ENCODE measurements around the gene SLFN12L. TPM values are rescaled to one million over a fixed set of nuclear protein-coding genes. Genes with fewer than 3 reads are reported as not detected.

The SLFN12L gene
- total RNA-seq, 1 experiment from 2014 or later, result 0.13 TPM

DNA sequence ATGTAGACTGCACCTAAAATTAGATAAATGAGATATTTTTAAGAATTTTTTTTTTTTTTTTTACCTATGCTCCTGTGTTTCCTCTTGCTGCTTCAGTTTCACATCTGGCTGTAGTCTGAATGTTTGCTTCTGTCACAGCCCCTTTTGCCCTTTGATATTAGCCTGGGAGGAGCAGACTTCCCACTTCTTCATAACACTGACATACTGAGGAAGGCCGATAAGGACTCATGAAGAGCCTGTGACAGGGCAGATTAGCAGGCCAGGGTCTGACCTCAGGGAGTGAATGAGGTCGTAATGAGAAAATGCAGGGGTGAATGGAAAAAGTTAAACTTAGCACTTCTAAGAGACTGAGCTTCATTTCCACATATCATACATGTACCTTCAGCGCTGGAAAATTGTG, 23.2 kb upstream of the SLFN12L start, which contains the start of gene SLFN14 (continued):
- TF ChIP-seq, protein P1, sequence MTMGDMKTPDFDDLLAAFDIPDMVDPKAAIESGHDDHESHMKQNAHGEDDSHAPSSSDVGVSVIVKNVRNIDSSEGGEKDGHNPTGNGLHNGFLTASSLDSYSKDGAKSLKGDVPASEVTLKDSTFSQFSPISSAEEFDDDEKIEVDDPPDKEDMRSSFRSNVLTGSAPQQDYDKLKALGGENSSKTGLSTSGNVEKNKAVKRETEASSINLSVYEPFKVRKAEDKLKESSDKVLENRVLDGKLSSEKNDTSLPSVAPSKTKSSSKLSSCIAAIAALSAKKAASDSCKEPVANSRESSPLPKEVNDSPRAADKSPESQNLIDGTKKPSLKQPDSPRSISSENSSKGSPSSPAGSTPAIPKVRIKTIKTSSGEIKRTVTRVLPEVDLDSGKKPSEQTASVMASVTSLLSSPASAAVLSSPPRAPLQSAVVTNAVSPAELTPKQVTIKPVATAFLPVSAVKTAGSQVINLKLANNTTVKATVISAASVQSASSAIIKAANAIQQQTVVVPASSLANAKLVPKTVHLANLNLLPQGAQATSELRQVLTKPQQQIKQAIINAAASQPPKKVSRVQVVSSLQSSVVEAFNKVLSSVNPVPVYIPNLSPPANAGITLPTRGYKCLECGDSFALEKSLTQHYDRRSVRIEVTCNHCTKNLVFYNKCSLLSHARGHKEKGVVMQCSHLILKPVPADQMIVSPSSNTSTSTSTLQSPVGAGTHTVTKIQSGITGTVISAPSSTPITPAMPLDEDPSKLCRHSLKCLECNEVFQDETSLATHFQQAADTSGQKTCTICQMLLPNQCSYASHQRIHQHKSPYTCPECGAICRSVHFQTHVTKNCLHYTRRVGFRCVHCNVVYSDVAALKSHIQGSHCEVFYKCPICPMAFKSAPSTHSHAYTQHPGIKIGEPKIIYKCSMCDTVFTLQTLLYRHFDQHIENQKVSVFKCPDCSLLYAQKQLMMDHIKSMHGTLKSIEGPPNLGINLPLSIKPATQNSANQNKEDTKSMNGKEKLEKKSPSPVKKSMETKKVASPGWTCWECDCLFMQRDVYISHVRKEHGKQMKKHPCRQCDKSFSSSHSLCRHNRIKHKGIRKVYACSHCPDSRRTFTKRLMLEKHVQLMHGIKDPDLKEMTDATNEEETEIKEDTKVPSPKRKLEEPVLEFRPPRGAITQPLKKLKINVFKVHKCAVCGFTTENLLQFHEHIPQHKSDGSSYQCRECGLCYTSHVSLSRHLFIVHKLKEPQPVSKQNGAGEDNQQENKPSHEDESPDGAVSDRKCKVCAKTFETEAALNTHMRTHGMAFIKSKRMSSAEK (CRISPR knock-in tag; IDR thresholded peaks at IDR 0.05; ENCODE audit: borderline replicate concordance), result no peak
- TF ChIP-seq, protein P2, sequence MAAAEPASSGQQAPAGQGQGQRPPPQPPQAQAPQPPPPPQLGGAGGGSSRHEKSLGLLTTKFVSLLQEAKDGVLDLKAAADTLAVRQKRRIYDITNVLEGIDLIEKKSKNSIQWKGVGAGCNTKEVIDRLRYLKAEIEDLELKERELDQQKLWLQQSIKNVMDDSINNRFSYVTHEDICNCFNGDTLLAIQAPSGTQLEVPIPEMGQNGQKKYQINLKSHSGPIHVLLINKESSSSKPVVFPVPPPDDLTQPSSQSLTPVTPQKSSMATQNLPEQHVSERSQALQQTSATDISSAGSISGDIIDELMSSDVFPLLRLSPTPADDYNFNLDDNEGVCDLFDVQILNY (CRISPR knock-in tag; IDR thresholded peaks at IDR 0.05), result no peak
- TF ChIP-seq, protein P3, sequence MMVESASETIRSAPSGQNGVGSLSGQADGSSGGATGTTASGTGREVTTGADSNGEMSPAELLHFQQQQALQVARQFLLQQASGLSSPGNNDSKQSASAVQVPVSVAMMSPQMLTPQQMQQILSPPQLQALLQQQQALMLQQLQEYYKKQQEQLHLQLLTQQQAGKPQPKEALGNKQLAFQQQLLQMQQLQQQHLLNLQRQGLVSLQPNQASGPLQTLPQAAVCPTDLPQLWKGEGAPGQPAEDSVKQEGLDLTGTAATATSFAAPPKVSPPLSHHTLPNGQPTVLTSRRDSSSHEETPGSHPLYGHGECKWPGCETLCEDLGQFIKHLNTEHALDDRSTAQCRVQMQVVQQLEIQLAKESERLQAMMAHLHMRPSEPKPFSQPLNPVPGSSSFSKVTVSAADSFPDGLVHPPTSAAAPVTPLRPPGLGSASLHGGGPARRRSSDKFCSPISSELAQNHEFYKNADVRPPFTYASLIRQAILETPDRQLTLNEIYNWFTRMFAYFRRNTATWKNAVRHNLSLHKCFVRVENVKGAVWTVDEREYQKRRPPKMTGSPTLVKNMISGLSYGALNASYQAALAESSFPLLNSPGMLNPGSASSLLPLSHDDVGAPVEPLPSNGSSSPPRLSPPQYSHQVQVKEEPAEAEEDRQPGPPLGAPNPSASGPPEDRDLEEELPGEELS (CRISPR knock-in tag; IDR thresholded peaks at IDR 0.05), result no peak
- TF ChIP-seq KAT7 (CRISPR knock-in tag; IDR thresholded peaks at IDR 0.05; ENCODE audit: borderline replicate concordance), result no peak

DNA sequence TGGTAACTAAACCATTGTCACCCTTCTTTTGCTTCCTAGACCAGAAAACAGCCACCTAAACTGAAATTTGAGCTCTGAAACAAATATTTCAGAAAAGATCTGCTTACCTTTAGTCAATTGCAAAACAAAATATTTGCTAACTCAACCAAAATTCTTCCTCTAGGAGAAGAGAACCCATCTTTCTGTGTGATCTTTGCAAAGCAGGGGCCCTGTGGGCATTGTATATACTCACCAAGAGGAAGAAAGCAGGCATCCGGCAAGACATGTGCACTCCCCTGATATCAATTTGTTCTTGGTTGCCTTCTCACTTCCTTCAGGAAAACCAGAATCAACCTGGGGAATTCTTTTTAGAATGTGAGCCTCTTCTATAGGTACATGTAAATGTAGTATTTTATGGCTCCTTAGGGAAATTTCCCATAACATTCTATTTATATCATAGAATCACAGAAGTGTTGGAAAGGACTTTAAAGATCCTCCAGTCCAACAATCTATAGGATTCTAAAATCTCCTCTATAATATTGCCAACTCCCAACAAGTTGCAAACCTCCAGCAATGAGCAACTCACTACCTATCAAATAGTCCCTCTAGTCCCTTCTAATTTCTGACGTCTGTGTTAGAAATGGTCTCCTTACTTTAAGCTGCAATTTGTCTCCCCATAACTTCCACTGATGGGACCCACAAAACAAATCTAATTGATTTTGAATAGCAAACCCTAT, 22.2 kb upstream of the SLFN12L start:
- no peak for ATAC-seq
- CTCF ChIA-PET, result no interaction called here
- POLR2A ChIA-PET, result no interaction called here
- Mint-ChIP-seq H3K4me3 (no peak overlapping the region), H3K9me3 (no peaks in the 10 kb centered on the region), H3K27ac (no peak overlapping the region), H3K36me3 (no peaks in the 10 kb centered on the region), H3K27me3 (ENCODE audit: low read depth) (peaks cover 33% of the 10 kb centered on the region), H3K4me1 (no peaks in the 10 kb centered on the region)
- no peak for DNase-seq (ENCODE audit: low spot score)
- TF ChIP-seq, protein P4, sequence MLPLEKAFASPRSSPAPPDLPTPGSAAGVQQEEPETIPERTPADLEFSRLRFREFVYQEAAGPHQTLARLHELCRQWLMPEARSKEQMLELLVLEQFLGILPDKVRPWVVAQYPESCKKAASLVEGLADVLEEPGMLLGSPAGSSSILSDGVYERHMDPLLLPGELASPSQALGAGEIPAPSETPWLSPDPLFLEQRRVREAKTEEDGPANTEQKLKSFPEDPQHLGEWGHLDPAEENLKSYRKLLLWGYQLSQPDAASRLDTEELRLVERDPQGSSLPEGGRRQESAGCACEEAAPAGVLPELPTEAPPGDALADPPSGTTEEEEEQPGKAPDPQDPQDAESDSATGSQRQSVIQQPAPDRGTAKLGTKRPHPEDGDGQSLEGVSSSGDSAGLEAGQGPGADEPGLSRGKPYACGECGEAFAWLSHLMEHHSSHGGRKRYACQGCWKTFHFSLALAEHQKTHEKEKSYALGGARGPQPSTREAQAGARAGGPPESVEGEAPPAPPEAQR (CRISPR knock-in tag; IDR thresholded peaks at IDR 0.05), result no peak
- TF ChIP-seq ATF1 (CRISPR knock-in tag; IDR thresholded peaks at IDR 0.05), result no peak
- no peak for TF ChIP-seq TCF7 (CRISPR knock-in tag; IDR thresholded peaks at IDR 0.05; ENCODE audit: low read depth)
- TF ChIP-seq TEAD4 (CRISPR knock-in tag; IDR thresholded peaks at IDR 0.05), result no peak
- TF ChIP-seq JUN (CRISPR knock-in tag; IDR thresholded peaks at IDR 0.05), result no peak
- TF ChIP-seq NR2C2 (CRISPR knock-in tag; IDR thresholded peaks at IDR 0.05), result no peak
- TF ChIP-seq ESRRA (CRISPR knock-in tag; IDR thresholded peaks at IDR 0.05; ENCODE audit: borderline replicate concordance), result no peak
- TF ChIP-seq, protein P5, sequence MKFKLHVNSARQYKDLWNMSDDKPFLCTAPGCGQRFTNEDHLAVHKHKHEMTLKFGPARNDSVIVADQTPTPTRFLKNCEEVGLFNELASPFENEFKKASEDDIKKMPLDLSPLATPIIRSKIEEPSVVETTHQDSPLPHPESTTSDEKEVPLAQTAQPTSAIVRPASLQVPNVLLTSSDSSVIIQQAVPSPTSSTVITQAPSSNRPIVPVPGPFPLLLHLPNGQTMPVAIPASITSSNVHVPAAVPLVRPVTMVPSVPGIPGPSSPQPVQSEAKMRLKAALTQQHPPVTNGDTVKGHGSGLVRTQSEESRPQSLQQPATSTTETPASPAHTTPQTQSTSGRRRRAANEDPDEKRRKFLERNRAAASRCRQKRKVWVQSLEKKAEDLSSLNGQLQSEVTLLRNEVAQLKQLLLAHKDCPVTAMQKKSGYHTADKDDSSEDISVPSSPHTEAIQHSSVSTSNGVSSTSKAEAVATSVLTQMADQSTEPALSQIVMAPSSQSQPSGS (CRISPR knock-in tag; IDR thresholded peaks at IDR 0.05; ENCODE audit: borderline replicate concordance, low read depth), result no peak
- TF ChIP-seq, protein P6, sequence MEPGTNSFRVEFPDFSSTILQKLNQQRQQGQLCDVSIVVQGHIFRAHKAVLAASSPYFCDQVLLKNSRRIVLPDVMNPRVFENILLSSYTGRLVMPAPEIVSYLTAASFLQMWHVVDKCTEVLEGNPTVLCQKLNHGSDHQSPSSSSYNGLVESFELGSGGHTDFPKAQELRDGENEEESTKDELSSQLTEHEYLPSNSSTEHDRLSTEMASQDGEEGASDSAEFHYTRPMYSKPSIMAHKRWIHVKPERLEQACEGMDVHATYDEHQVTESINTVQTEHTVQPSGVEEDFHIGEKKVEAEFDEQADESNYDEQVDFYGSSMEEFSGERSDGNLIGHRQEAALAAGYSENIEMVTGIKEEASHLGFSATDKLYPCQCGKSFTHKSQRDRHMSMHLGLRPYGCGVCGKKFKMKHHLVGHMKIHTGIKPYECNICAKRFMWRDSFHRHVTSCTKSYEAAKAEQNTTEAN (CRISPR knock-in tag; IDR thresholded peaks at IDR 0.05), result no peak
- TF ChIP-seq, protein P7, sequence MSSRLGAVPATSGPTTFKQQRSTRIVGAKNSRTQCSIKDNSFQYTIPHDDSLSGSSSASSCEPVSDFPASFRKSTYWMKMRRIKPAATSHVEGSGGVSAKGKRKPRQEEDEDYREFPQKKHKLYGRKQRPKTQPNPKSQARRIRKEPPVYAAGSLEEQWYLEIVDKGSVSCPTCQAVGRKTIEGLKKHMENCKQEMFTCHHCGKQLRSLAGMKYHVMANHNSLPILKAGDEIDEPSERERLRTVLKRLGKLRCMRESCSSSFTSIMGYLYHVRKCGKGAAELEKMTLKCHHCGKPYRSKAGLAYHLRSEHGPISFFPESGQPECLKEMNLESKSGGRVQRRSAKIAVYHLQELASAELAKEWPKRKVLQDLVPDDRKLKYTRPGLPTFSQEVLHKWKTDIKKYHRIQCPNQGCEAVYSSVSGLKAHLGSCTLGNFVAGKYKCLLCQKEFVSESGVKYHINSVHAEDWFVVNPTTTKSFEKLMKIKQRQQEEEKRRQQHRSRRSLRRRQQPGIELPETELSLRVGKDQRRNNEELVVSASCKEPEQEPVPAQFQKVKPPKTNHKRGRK (CRISPR knock-in tag; IDR thresholded peaks at IDR 0.05; ENCODE audit: borderline replicate concordance), result no peak

Data from WTC11 (cell line).